ENCODE results near the gene SFT2D2.
"Not testable (repeated sequence)": the region's sequence is repeated elsewhere in the genome, so short reads cannot be mapped to it uniquely, and the experiment has no call there.

Gene SFT2D2

GRCh38 chr1:168190403-168190802 lies 35.4 kb upstream of the SFT2D2 start:
- no peak overlapping the region for H3K4me3 ChIP-seq (ENCODE audit: low read length)
- no peak for TF ChIP-seq CTCF (conservative IDR thresholded peaks at IDR 0.05; ENCODE audit: low read depth, low read length)
- no peak for DNase-seq (ENCODE audit: low read depth)

GRCh38 chr1:168195199-168196135 lies 30.3 kb upstream of the SFT2D2 start:
- no peak overlapping the region for H3K4me3 ChIP-seq (ENCODE audit: low read length)
- no peak for DNase-seq (ENCODE audit: low read depth)
- no peak for TF ChIP-seq CTCF (conservative IDR thresholded peaks at IDR 0.05; ENCODE audit: low read depth, low read length)

- no peak for DNase-seq (ENCODE audit: low read depth)
- no peak overlapping the region for H3K4me3 ChIP-seq (ENCODE audit: low read length)
- no peak for TF ChIP-seq CTCF (conservative IDR thresholded peaks at IDR 0.05; ENCODE audit: low read depth, low read length)
Measured at GRCh38 chr1:168199056-168199455, 26.7 kb upstream of the SFT2D2 start.

- H3K4me3 ChIP-seq (ENCODE audit: low read length): no peak overlapping the region
Measured at GRCh38 chr1:168202941-168203654, 22.7 kb upstream of the SFT2D2 start.

GRCh38 chr1:168206111-168206510 lies 19.7 kb upstream of the SFT2D2 start:
- no peak for DNase-seq (ENCODE audit: low read depth)
- no peak overlapping the region for H3K4me3 ChIP-seq (ENCODE audit: low read length)
- no peak for TF ChIP-seq CTCF (conservative IDR thresholded peaks at IDR 0.05; ENCODE audit: low read depth, low read length)

More at GRCh38 chr1:168202941-168203654, 22.7 kb upstream of the SFT2D2 start:
- DNase-seq (ENCODE audit: low read depth): no peak
- TF ChIP-seq CTCF (conservative IDR thresholded peaks at IDR 0.05; ENCODE audit: low read depth, low read length): no peak

GRCh38 chr1:168207673-168208072 lies 18.1 kb upstream of the SFT2D2 start:
- not testable (repeated sequence) for H3K4me3 ChIP-seq (ENCODE audit: low read length); DNase-seq (ENCODE audit: low read depth)

GRCh38 chr1:168210312-168210711 lies 15.5 kb upstream of the SFT2D2 start:
- no peak for TF ChIP-seq CTCF (conservative IDR thresholded peaks at IDR 0.05; ENCODE audit: low read depth, low read length)
- DNase-seq (ENCODE audit: low read depth): no peak
- no peak overlapping the region for H3K4me3 ChIP-seq (ENCODE audit: low read length)
